ENCODE measurements around the gene COL4A3.

Gene COL4A3

GRCh38 chr2:227256605-227257004 lies 92.2 kb downstream of the COL4A3 start:
- DNase-seq, result no peak
- TF ChIP-seq GATA1 (IDR thresholded peaks at IDR 0.05; ENCODE audit: low read depth, low read length), result no peak
- TF ChIP-seq POLR2A (IDR thresholded peaks at IDR 0.05; ENCODE audit: low read length), result no peak

GRCh38 chr2:227257820-227258219 lies 93.4 kb downstream of the COL4A3 start:
- DNase-seq, result no peak
- no peak for TF ChIP-seq POLR2A (IDR thresholded peaks at IDR 0.05; ENCODE audit: low read length)
- TF ChIP-seq GATA1 (IDR thresholded peaks at IDR 0.05; ENCODE audit: low read depth, low read length), result no peak

GRCh38 chr2:227260041-227260440 lies 95.6 kb downstream of the COL4A3 start:
- no peak for DNase-seq
- TF ChIP-seq GATA1 (IDR thresholded peaks at IDR 0.05; ENCODE audit: low read depth, low read length) (no peak), POLR2A (IDR thresholded peaks at IDR 0.05; ENCODE audit: low read length) (no peak)

GRCh38 chr2:227267410-227268115 lies 103.1 kb downstream of the COL4A3 start:
- no peak for DNase-seq
- TF ChIP-seq POLR2A (IDR thresholded peaks at IDR 0.05; ENCODE audit: low read length), result no peak
- no peak for TF ChIP-seq GATA1 (IDR thresholded peaks at IDR 0.05; ENCODE audit: low read depth, low read length)

GRCh38 chr2:227280895-227281294 lies 116.5 kb downstream of the COL4A3 start:
- DNase-seq, result no peak
- no peak for TF ChIP-seq POLR2A (IDR thresholded peaks at IDR 0.05; ENCODE audit: low read length)
- TF ChIP-seq GATA1 (IDR thresholded peaks at IDR 0.05; ENCODE audit: low read depth, low read length), result no peak

- no peak for DNase-seq
- TF ChIP-seq POLR2A (IDR thresholded peaks at IDR 0.05; ENCODE audit: low read length) (no peak), GATA1 (IDR thresholded peaks at IDR 0.05; ENCODE audit: low read depth, low read length) (no peak)
Measured at GRCh38 chr2:227285741-227286236, 121.4 kb downstream of the COL4A3 start.

GRCh38 chr2:227287771-227288170 lies 123.3 kb downstream of the COL4A3 start:
- DNase-seq, result no peak
- no peak for TF ChIP-seq GATA1 (IDR thresholded peaks at IDR 0.05; ENCODE audit: low read depth, low read length)
- no peak for TF ChIP-seq POLR2A (IDR thresholded peaks at IDR 0.05; ENCODE audit: low read length)

- TF ChIP-seq POLR2A (IDR thresholded peaks at IDR 0.05; ENCODE audit: low read length) (no peak), GATA1 (IDR thresholded peaks at IDR 0.05; ENCODE audit: low read depth, low read length) (no peak)
- DNase-seq, result no peak
Measured at GRCh38 chr2:227292314-227292713, 127.9 kb downstream of the COL4A3 start.

GRCh38 chr2:227293531-227293930 lies 129.1 kb downstream of the COL4A3 start:
- DNase-seq, result no peak
- TF ChIP-seq POLR2A (IDR thresholded peaks at IDR 0.05; ENCODE audit: low read length) (no peak), GATA1 (IDR thresholded peaks at IDR 0.05; ENCODE audit: low read depth, low read length) (no peak)

GRCh38 chr2:227295806-227296205 lies 131.4 kb downstream of the COL4A3 start:
- TF ChIP-seq GATA1 (IDR thresholded peaks at IDR 0.05; ENCODE audit: low read depth, low read length) (no peak), POLR2A (IDR thresholded peaks at IDR 0.05; ENCODE audit: low read length) (no peak)
- no peak for DNase-seq

- no peak for DNase-seq
- TF ChIP-seq POLR2A (IDR thresholded peaks at IDR 0.05; ENCODE audit: low read length) (no peak), GATA1 (IDR thresholded peaks at IDR 0.05; ENCODE audit: low read depth, low read length) (no peak)
Measured at GRCh38 chr2:227296671-227297405, 132.4 kb downstream of the COL4A3 start.

GRCh38 chr2:227301523-227301922 lies 137.1 kb downstream of the COL4A3 start:
- no peak for TF ChIP-seq POLR2A (IDR thresholded peaks at IDR 0.05; ENCODE audit: low read length)
- no peak for DNase-seq

GRCh38 chr2:227308784-227309183 lies 144.4 kb downstream of the COL4A3 start:
- TF ChIP-seq POLR2A (IDR thresholded peaks at IDR 0.05; ENCODE audit: low read length) (no peak), GATA1 (IDR thresholded peaks at IDR 0.05; ENCODE audit: low read depth, low read length) (no peak)
- DNase-seq, result no peak

- no peak for TF ChIP-seq GATA1 (IDR thresholded peaks at IDR 0.05; ENCODE audit: low read depth, low read length)
- no peak for TF ChIP-seq POLR2A (IDR thresholded peaks at IDR 0.05; ENCODE audit: low read length)
- no peak for DNase-seq
Measured at GRCh38 chr2:227310756-227311110, 146.3 kb downstream of the COL4A3 start.
